HG02623 (cell line): ENCODE results near the gene RPIA.
"Not testable (repeated sequence)": the region's sequence is repeated elsewhere in the genome, so short reads cannot be mapped to it uniquely, and the experiment has no call there.

Experiments used
- ATAC-seq: cut with Tn5 transposase; IDR thresholded peaks from one replicate; pipeline ENCODE4 v1.9.1; 2021; ENCODE audit warnings: moderate library complexity; ENCODE audit not compliant: unreplicated experiment

RPIA gene

GRCh38 chr2:88765889-88766481 is 74.5 kb downstream of the RPIA start:
- ATAC-seq: not testable (repeated sequence)

DNA sequence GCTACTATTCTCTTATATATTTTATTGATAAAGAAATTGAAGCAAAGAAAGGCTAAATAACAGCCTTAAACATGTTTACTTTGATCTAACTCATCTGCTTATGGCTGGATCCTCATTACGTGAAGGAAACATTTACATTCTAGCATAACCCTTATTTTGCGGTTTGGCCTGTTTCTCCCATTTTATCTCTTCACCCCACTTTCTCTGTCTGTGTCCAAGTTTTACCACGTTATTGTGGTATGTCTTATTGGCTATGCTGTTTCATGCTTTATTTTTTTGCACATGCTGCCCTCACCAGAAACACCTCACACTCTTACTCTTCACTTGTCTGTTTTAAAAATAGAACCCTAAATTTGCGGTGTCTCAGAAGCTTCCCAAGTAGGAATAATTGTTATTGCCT is 78.5 kb downstream of the RPIA start:
- ATAC-seq: no peak

DNA sequence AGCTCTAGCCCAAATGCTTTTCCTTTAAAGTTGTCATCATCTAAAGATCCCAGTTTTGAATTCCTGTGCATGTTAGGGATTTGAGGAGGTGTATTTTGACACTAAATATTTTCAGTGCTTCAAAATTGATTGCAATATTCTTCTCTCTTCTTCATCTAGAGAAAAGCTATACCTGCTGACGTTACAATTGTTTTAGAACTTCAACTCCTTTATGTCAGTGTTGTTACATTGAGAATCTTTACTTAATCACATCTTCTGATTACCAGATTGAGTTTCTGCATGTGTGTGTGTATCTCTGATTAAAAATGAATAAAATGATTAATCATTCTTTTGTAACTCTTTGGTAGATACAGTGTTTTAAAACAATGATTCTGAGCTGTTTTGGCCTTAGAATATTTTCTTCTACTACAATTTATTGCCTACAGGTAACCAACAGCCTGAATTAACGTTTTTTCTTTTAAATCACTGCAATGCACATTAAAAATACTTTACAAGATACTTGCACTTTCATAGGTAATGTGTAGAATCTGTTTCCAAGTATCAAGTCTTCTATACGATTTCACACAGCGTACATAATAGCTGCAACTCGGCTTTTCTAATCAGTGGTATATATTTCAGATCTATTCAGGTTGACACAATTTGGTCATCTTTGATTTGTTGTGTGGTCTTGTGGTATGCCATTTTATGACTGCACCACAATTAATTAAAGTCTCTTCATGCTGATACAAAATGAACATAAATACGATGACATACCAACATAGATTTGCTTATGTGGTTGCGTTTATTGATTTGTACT is 82.0 kb downstream of the RPIA start:
- not testable (repeated sequence) for ATAC-seq

DNA sequence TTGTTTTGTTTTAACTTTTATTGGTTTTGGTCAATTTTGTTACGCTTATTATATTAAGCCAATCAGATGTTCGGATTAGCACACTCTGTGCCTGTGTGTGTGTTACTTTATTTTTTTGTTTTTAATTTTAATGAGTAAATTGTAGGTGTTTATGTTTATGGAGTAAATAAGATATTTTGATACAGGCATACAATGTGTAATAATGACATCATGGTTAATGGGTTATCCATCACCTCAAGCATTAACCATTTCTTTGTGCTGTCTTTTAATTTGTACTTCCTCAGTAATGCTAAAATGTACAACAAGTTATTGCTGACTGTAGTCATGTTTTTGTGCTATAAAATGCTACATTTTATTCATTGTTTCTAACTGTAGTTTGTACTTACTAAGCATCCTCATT is 97.7 kb downstream of the RPIA start:
- ATAC-seq: not testable (repeated sequence)

DNA sequence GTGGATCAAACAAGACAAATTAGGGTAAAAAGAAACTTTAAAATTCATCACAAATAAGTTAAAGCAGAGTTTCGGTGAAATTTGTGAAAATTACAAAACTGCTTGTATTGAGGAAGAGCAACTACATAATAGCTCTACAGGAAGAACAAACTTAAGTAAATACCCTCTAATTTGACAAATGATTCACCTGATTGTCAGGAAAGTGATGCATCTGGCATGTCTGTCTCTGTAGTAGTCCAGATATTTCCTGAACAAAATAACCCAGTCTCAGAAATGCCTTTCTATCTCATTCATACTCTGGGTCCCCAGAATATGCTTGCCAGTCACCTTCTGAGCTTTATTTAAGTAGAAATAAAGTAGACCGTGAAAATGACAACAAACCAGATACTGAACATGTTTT is 104.5 kb downstream of the RPIA start:
- not testable (repeated sequence) for ATAC-seq

DNA sequence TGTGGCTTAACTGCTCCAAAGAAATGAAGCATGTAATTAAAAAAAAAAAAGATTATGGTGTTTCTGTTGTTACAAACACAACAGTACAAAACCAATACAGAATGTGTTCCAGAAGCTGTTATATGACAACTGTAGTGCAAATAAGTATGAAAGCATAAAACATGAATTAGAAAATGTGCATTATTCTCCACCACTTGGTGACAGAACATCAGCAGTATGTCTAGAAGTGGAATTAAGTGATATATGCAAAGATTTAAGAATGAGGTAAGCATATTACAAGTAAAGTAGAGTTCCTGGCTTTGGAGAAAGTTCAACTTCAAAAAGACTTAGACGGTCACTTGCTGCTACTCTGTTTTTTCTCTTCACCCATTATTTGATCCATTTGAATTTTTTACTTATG is 105.0 kb downstream of the RPIA start:
- not testable (repeated sequence) for ATAC-seq

GRCh38 chr2:88797164-88797563 is 105.7 kb downstream of the RPIA start:
- ATAC-seq: not testable (repeated sequence)
